Measurements from ENCODE around the gene ZFHX3. TPM values are rescaled to one million over a fixed set of nuclear protein-coding genes. Genes with fewer than 3 reads are reported as not detected.

ZFHX3 gene
- total RNA-seq, 1 donor from 2014 or later, result 48.5 TPM

- Mint-ChIP-seq H3K4me1 (ENCODE audit: unreplicated experiment) (peaks cover 42% of the 10 kb centered on the region), H3K36me3 (peaks cover 11% of the 10 kb centered on the region), H3K9me3 (no peaks in the 10 kb centered on the region), H3K27me3 (no peaks in the 10 kb centered on the region), H3K27ac (no peak overlapping the region), H3K4me3 (no peak overlapping the region)
- no peak for TF ChIP-seq CTCF (conservative IDR thresholded peaks at IDR 0.05)
- DNase-seq (ENCODE audit: extremely low spot score, unreplicated experiment), result no peak
Observed at GRCh38 chr16:72983728-72984350, 64.1 kb downstream of the ZFHX3 start.

DNA sequence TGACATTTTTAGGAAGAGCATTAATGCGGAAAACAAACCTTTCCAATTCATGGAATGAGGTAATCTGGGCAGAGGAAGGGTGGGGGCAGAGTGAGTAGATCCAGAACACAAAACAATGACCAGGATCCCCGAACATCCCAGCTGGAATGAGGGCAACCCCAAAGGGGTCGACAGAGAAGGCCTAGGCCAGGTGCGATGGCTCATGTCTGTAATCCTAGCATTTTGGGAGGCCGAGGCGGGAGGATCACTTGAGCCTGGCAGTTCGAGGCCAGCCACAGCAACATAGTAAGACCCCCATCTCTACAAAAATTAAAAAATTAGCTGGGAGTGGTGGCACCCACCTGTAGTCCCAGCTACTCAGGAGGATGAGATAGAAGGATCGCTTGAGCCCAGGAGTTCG, 64.7 kb downstream of the ZFHX3 start:
- Mint-ChIP-seq H3K4me3 (no peak overlapping the region), H3K36me3 (peaks cover 11% of the 10 kb centered on the region), H3K9me3 (no peaks in the 10 kb centered on the region), H3K27ac (no peak overlapping the region), H3K27me3 (no peaks in the 10 kb centered on the region), H3K4me1 (ENCODE audit: unreplicated experiment) (peaks cover 36% of the 10 kb centered on the region)
- no peak for TF ChIP-seq CTCF (conservative IDR thresholded peaks at IDR 0.05)
- no peak for DNase-seq (ENCODE audit: extremely low spot score, unreplicated experiment)

- Mint-ChIP-seq H3K4me1 (ENCODE audit: unreplicated experiment) (peaks cover 36% of the 10 kb centered on the region), H3K27ac (peak overlapping the region; percentile 53), H3K9me3 (no peaks in the 10 kb centered on the region)
Observed at GRCh38 chr16:72979974-72980373, 68.0 kb downstream of the ZFHX3 start.

DNA sequence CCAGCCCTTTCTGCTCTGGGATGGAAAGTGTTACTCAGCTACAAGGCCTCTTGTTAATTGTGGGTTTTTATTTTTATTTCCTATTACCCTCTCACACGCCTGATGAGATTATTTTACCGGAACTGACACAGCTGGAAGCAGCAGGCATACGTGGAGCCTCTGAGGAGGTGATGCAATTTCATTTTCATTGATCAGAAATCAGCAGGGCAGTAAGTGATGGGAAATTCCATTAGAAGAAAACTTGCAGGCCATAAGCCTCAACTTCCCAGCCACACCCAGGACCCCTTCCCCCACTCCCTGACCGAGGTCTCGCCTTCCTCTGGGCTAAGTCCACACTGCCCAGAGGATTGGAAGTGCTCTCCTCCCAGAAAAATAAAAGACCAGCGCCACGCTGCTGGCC, 69.7 kb downstream of the ZFHX3 start:
- Mint-ChIP-seq H3K27me3 (no peaks in the 10 kb centered on the region), H3K27ac (no peak overlapping the region), H3K36me3 (peaks cover 15% of the 10 kb centered on the region), H3K9me3 (no peaks in the 10 kb centered on the region), H3K4me3 (no peak overlapping the region), H3K4me1 (ENCODE audit: unreplicated experiment) (peaks cover 45% of the 10 kb centered on the region)
- DNase-seq (ENCODE audit: extremely low spot score, unreplicated experiment), result no peak
- no peak for TF ChIP-seq CTCF (conservative IDR thresholded peaks at IDR 0.05)

More at GRCh38 chr16:72979974-72980373, 68.0 kb downstream of the ZFHX3 start:
- Mint-ChIP-seq H3K36me3 (peaks cover 17% of the 10 kb centered on the region), H3K27me3 (no peaks in the 10 kb centered on the region), H3K4me3 (no peak overlapping the region)
- TF ChIP-seq CTCF (conservative IDR thresholded peaks at IDR 0.05), result no peak
- no peak for DNase-seq (ENCODE audit: extremely low spot score, unreplicated experiment)

- Mint-ChIP-seq H3K4me3 (no peak overlapping the region), H3K9me3 (no peaks in the 10 kb centered on the region), H3K27ac (peak overlapping the region; percentile 52), H3K27me3 (no peaks in the 10 kb centered on the region), H3K4me1 (ENCODE audit: unreplicated experiment) (peaks cover 47% of the 10 kb centered on the region), H3K36me3 (peaks cover 18% of the 10 kb centered on the region)
- DNase-seq (ENCODE audit: extremely low spot score, unreplicated experiment), result no peak
- no peak for TF ChIP-seq CTCF (conservative IDR thresholded peaks at IDR 0.05)
Observed at GRCh38 chr16:72977127-72977526, 70.8 kb downstream of the ZFHX3 start.

Data from type B pancreatic cell (in vitro differentiated cells).